SKM-1 treated with dmso at 0.1 percent for 144 hours (cell line): Measurements from ENCODE around the gene TCERG1L.

Experiments
- DNase-seq: peaks from one replicate; lab custom pipeline; 2025; ENCODE audit not compliant: unreplicated experiment; lab: John Stamatoyannopoulos, UW

Gene TCERG1L

DNA sequence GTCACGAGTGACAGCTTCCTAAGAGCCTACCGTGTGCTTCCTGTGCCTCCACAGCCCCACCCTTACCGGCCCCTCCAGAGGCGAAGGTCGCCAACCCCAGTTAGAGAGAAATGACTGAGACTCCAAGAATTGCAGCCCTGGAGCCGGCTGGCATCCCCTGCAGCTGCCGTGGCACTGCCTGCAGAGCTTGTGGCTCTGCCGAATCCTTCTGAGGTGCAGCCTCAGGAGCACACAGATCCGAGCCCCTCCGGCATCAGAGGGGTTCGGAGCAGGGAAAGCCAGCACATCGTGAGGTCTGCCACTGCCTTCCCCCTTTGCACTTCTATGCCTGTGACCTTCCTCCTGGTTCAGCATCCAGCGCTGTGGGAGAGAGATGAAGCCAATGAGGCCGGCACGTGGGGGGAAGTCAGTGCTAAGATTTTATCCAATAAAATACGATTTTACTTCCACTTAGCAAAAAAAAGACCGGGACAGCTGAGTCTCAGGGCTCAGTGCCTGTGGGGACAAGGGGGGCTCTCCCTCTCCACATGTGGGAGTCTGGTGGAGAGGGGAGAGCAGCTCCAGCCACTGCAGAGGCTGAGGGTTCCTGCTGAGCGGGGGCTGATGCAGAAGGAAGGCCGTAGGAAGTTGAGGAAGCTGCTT, 80.1 kb downstream of the TCERG1L start:
- no peak for DNase-seq

DNA sequence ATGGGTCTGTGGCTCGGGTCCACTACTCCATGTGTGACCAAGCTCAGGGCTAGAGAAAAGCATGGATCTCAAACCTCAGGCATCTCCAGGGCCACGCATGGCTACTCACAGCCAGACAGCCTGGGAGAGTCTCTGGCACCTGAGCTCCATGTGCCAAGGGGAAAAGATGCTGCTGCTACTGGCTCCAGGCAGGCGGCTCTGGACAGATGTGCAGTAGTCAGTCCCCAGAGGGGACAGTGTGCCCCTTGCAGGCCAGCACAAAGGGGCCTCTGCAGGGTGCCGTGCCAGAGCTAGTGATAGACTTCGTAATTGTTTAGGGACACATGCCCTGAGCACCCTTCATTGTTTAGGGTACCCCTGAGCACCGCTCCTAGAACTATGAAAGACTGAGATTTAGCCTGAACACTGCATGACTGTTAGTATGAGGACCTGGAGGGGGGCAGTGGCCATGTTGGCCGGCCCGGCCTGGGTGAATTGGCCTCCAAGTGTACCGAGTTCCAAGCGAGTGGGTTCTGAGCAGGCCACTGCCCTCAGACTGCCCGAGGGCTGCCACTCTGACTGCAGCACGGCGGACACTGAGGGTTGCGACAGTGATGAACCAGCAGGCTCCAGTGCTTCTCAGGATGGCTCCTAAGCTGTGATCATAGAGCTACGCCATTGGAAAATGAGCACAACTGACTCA, 80.7 kb downstream of the TCERG1L start:
- DNase-seq: no peak

DNA sequence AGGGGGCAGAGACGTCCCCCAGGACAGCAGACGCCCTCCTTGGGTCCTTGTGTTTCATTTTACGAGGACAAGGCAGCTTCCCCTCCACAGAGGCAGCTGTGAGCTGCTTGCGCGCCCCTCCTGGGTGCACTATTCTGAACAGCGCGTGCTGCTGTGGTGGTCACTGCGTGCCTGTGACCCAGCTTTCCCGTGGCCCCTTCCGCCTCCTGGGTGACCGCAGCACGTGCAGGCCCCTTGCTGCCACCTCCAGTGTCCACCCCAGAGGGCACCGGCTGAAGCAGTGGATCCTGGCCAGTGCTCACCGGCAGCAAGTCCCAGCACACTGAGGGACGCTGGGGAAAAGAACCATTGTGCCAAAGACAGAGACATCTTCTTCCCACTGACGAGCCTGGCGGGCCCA, 81.4 kb downstream of the TCERG1L start:
- no peak for DNase-seq

DNA sequence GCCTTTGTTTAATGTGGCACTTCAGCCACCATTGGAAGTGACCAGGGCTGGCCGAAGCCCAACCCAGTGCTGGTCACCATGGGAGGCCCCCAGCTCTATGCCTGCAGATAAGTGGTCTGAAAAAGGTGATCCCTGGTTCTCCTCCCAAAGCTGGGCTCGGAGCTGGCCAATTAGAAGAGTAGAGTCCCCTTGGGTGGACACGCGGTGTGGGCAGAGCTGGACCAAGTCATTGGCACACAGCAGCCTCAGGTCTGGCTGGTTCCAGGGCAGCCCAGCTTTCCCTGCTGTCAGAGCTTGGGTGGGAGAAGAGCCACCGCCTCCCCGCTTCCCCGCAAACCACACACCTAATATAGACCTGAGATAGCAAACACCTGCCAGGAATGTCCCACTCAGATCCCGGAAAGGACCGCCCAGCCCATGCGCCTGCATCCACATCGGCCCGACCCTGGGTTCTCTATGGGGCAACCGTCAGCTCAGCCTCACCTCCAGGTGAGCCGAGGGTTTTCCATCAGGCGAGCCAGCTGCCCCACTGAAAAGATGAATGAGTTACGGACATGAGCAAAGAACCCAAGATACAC, 84.3 kb downstream of the TCERG1L start:
- no peak for DNase-seq

DNA sequence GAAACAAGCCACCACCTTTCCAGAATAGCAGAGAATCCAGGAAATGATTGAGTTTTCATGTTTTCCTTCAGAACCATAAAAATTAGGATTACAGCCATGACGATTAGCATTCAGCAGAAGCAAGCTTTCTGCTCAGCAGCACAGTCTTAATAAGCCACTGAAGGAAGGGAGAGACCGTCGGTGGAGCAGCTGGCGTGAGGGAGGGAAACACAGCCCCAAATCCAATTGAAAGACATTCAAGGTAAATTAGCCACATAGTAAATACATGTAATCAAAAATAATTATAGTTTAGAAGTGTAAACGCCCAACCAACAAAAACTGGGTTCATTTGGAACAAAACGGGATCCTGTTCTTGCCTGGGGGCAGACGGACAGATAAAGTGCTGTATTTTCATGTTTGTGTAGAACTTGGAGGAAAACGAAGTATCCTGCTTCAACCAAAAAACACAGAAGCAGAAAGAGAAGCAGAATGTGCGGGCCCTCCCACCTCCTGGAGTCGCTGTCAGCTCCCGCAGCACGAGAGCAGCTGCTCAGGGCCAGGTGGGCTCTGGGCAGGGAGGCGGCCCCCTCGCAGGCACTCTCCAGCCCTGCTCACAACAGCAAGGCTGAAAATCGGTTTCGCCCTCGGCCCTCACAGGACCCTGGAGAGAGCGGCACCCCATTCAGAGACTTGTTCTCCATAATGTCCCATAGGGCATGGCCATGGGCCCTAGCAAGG, 84.9 kb downstream of the TCERG1L start:
- no peak for DNase-seq

DNA sequence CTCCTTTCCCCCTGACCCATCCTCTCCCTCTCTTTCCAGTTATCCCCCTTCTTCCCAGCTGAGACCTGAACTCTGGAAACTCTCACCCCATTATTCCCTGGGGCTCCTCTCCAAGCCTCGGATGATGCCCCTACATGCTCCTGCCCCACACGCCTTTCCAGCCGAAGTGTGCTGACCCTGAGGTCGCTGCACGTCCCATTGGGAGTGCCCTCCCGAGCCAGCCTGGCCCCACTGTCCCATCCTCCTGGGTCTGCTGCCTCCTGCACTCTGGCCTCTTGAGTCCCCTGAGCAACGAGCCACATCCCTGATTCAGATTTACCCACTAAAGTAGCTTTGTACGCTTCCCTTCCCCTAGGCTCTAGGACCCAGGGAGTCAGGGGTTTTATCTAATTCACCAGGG, 87.4 kb downstream of the TCERG1L start:
- DNase-seq: no peak

DNA sequence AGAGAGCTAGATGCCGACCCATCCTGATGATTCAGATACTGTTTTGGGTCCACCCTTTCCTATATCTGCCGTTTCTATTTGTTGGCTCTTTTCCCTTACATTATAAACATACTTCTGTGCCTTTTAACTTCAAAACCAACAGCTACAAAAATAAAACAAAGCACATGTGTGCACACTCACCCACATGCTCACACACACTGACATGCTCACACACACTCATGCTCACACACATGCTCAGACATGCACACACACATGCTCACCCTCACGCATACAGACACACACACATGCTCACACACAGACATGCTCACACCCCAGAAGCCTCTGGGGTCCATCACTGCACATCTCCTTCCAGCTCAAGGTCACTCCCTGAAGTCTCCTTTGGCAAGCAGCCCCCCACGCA, 88.1 kb downstream of the TCERG1L start:
- DNase-seq: no peak

DNA sequence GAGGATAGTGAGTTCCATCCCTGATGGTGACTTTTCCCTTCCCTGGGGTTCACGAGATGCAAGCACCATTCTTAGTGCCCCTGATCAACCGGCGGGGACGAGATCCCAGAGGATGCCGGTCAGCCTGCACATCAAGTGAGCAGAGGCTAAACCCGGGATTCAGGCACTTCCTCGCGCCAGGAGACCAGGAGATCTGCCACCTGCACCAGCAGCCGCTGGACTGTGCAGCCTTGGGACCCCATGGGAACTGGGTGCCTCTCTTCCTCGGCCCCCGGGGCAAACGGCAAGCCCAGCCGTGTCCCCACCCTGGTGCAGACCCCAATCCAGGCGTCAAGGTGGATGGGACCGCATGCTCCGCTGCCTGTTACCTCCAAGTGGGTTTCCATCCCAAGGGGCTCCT, 88.5 kb downstream of the TCERG1L start:
- no peak for DNase-seq

DNA sequence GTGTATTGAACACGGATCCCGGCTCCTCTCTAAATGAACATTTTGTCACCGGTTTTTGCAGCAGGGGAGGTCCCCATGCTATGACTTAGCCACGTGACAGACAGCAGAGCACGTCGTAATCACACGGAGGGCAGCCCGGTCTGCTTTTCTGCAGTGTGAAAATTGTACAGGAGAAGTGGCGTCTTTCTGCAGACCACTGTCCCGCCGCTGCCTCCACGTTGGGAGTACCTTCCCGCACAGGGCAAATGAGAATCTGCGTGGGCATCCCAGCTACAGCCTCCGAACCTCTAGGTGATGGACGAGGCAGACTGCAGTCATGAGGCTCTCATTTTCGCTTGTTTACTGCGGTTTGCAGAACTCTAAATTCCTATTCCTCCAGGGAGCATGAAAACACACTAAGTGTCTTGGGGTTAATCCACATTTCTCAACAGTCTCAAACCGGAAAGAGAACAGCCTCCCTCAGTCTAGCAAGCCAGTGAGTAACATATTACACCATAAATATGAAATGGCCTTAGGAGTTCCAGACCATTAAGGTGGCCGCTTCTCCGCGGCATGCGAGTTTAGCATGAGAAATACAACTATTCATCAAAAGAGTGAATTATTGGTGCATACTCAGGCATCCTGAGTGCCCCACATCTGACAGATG, 89.8 kb downstream of the TCERG1L start:
- no peak for DNase-seq

DNA sequence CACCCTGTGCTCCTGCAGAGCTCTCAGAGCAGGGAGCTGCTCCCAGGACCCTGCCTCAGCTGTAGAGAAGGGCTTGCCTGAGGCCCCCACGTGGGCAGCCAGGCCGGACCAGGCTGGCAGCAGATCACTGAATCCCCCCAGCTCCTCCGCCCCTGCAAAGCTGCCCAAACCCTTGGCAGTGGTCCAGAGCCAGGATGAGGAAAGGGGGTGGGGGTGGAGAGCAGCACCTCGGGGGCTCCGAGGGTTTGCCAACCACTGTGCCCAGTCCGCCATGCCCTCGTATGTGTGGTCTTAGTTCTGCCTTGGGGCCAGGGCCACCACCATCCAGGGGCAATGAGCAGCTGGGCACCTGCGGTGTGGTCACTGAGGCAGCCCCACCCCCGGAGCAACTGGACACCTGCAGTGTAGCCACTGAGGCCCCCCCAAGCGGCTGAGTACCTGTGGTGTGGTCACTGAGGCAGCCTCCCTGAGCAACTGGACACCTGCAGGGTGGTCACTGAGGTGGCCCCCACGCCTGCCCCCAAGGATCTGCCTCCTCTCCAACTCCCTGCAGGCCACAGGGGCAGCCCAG, 90.8 kb downstream of the TCERG1L start:
- no peak for DNase-seq

DNA sequence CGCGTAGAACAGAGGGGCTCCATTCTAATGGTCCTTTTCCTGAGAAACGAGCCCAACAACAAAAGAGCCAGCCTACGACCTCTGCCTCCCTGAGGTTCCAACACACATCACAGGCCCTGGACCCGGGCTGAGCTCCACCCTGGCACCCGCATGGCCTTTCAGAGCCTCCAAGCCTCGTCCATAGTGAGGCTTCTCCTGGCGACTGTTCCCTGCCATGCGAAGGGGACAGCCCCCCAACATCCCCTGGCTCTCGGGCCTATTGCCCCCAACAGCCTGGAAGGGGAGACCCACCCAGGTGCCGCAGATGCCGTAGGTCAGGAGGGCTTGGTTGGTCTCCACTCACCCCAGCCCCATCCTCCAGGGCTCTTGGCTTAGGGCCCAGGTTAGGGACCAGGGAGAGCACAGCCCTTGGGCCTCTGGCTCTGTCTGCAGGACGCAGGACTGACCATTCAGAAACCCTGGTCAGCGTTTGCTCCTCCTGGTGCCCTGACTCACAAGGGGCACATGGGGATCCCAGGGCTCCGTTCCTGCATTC, 91.5 kb downstream of the TCERG1L start:
- DNase-seq: no peak

DNA sequence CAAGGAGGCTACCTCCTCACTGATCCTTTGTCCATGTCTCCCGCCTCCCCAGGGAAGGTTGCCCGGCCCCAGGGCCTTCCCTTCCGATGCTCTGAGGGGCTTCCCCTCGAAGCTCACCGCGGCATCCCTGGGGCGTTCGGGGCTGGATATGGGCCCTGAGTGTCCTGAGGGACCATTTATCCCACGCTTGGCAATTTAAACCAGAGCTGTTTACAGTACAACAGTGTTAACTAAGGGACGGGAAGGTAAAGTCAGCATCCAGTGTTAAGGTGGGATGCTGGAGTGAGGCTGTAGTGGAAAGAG, 92.0 kb downstream of the TCERG1L start:
- DNase-seq: no peak

DNA sequence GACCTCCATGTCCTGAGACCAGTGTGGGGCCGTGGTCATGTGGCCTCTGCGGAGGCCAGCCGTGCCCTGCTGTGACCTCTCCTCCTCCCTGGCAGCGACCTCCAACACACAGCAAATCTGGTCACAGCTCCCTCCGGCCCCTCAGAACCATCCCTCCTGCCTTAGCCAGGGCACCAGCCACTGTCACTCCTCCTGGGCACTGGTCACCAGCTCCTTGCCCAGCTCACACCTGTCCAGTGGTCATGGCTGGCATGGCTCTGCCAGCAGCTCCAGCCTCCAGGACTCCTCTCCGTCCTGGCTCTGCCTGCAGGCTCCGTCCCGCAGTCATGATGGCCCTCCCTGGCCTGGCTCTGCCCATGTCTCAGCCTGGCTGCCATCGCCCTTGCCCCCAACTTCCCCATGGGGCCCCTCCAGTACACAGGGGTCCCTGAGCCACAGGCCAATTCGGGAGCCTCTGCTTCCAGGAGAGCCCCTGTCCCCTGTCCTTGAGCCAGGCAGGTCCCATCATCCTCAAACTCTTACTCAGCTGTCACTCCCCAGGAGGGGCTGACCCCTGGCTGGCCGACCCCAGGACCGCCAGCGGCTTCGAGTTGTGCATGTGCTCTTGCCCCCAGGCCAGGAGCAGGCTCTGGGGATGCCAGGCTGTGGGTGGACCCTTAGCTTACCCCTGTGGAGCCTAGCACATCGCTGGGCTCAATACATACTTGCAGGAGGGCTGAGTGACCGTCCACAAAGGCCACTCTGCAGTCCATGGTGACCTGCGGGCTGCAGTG, 92.5 kb downstream of the TCERG1L start:
- no peak for DNase-seq

DNA sequence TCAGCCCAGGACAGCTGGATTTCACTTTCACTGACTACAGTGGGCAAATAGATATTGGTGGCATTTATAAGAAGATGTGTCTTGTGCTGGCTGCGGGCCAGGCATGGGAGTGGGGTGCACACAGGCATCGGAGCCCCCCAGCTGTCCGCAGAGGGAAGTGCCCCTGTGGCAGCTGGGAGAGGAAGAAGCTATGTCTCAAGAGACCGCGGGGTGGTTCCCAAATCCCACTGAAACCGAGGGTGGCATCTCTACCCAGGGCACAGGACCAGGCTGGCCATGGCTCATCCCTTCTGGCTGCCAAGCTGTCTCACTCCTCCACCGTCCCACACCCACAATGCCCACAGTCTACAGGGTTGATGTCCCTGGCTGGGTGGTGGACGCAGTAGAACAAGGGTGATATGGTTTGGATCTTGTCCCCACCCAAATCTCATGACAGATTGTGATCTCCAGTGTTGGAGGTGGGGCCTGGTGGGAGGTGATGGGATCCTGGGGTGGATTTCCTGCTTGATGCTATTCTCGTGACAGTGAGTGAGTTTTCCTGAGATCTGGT, 94.8 kb downstream of the TCERG1L start:
- no peak for DNase-seq

DNA sequence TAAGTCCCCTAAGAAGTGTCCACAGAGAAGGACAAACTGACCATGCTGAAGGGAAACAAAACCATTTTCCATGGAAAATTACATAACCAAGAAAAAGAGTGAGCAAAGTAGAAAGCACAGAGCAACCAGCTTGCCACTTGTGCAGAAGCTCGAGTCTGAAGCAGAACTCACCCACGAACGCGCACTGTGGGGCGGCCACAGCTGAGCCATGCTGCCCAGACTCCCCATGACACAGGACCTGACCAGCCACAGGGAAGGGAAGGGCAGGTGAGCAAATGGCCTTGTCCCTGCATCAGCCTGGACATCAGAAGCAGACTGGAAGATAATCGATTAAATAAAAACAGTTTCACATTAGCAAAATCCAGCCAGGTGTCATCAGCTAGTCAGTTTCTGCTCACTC, 95.7 kb downstream of the TCERG1L start:
- no peak for DNase-seq

DNA sequence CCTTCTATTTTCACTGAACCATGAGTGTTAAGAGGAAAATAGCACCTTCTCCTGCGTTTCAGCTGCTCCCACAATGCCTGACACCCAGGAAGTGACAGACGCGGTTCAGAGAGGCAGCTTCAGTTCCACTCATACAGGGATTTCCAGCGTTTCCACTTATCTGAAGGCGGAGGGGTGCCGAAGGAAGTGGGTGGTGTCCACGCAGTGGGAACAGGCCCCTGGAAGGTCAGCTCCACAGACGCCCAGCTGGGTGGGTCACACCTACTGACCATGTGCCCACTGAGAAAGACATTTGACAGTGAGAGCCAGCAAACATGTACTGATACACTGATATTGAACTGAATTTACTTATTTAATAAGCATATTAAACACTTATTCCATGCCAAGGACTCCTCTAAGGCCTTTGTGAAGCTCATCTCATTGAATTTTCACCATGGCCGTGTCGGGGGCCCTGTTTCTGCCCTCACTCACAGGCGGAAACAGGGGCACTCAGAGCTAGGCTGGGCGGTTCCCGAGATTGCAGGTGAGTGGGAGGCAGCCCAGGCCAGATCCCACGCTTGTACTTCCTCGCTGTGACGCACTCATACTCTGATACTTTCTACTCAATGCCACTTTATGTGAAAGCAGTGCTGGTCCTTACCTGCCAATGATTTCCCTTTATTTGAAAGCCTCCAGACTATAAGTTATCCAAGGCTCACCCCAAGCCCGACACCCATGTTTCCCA, 96.8 kb downstream of the TCERG1L start:
- no peak for DNase-seq

DNA sequence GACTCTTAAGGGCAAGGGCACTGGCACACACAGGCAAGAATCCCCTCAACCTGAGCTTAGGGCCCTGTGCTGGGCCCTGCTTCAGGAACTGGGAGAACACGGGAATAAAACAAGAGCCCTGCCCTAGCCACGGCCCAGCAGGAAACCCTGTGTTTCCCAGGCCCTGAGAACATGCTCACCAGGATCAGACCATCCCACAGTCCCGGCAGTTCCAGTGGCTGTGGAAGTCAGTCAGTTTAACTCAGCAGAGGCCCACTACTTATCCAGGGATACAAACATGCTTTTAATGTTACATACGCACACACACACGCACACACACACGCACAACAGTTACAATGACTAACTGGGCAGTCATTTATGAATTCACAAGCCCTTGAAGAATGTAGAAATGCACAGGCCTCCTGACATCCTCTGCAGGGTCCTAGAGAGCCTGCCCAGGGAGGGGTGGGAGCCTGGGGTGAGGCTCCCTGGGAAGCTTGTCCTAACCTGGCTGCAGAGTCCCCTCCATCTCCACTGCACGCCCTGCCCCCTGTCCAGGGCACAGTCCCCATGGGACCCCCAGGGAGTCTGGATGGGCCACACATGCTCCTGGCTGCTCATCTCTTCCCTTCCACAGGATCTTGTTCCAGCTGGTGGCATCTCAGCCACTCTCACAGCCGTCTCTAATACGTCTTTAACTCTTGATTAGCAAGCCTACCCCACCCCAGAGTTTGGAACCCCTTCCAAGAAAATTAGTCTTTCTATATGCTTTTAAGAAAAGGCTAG, 97.6 kb downstream of the TCERG1L start:
- DNase-seq: no peak

DNA sequence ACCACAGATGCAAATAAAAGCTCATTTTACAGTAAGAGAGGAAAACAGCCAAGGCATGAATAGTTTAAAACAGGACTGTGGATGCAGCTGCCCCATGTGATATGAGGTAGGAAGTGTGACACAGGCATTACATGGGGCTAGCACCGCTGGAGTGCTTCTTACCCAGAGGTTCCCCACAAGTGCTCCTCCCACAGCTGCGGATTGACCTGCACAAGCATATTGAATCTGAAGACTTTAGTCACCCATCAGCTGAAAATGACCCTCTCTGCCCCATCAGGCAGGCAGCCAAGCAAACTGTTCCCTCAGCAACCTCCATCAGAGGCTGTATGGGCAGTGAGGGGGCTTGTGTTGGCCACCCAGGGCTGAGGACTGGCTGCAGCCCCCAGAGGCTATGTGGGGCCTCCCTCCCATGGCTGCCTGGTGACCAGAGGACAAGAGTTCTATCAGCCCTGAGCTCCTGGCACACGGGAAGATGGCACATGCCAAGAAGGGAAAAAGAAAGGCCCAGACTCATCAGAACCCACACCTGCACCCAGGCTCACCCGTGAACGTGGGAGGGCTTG, 98.7 kb downstream of the TCERG1L start:
- no peak for DNase-seq
